Adrenal gland (tissue), 12 donors: ENCODE data around the gene METAP2. TPM values are rescaled to one million over a fixed set of nuclear protein-coding genes. Genes with fewer than 3 reads are reported as not detected.
"Not testable (repeated sequence)": the region's sequence is repeated elsewhere in the genome, so short reads cannot be mapped to it uniquely, and the experiment has no call there.

Source experiments
- DNase-seq, 7 donors: peaks; one replicate each; pipeline ENCODE4 v3.0.0-alpha.2; 2019 to 2020
- H3K27ac ChIP-seq, 5 donors: fragments of 200-600 bp; sonication (generic) in 4 of 5; 1 replicate in 3 of 5; 2 replicates in 2 of 5; pipeline versions ENCODE4 v1.5.1 to v1.8.0; 2016 to 2020; ENCODE audit warnings: mild to moderate bottlenecking in 1 of 5
- H3K27me3 ChIP-seq: fragments of 200-600 bp; 2 replicates; pipeline ENCODE4 v1.8.0; 2021
- H3K36me3 ChIP-seq, 2 donors: fragments of 200-600 bp; replicated peaks in 1 of 2; 1 replicate in 1 of 2; 2 replicates in 1 of 2; pipeline versions ENCODE4 v1.5.1 to v1.8.0; 2018 to 2022
- H3K4me1 ChIP-seq, 2 donors: fragments of 200-600 bp; replicated peaks in 1 of 2; 1 replicate in 1 of 2; 2 replicates in 1 of 2; pipeline versions ENCODE4 v1.5.1 to v1.8.0; 2018 to 2021
- H3K4me3 ChIP-seq, 4 donors: fragments of 200-600 bp; sonication (generic) in 3 of 4; one replicate each; pipeline ENCODE4 v1.5.1; 2016 to 2018
- H3K9me3 ChIP-seq, 3 donors: fragments of 200-600 bp; sonication (generic) in 1 of 3; replicated peaks in 1 of 3; 1 replicate in 2 of 3; 2 replicates in 1 of 3; pipeline versions ENCODE4 v1.5.1 to v1.8.0; 2016 to 2021
- CTCF ChIP-seq, 6 experiments: fragments of 450-650 bp in 4 of 6; fragments of 200-600 bp in 2 of 6; sonication (generic) in 1 of 6; IDR thresholded peaks; 1 replicate in 5 of 6; 2 replicates in 1 of 6; pipeline versions ENCODE4 v1.5.1 to v1.8.0; 2016 to 2021; ENCODE audit warnings: antibody characterized with exemption in 6 of 6, mild to moderate bottlenecking in 2 of 6, moderate library complexity in 1 of 6
- POLR2A ChIP-seq, 2 donors: fragments of 450-650 bp; IDR thresholded peaks; one replicate each; pipeline ENCODE4 v1.6.1; 2017; ENCODE audit warnings: antibody characterized with exemption in 2 of 2, mild to moderate bottlenecking in 2 of 2, moderate library complexity in 1 of 2
- WGBS, 4 donors: extraction: QIAGEN DNeasy Blood & Tissue Kit in 2 of 4; methylation state at CpG; one replicate each; pipeline versions ENCODE4 v1.1.5 to v1.1.7; 2013 to 2017; 5-methylcytosine and 5-hydroxymethylcytosine counted together
- intact Hi-C, 2 donors: fragments of 100-400 bp; cut with DNase I; formaldehyde crosslinking; loops; one replicate each; pipeline versions ENCODE4 v1.14.1 to v1.15.0; 2022 to 2023
- polyA plus RNA-seq, 3 donors: library from polyadenylated mRNA; stranded (reverse); fragments of 200-250 nt in 2 of 3; fragments of 350-450 nt in 1 of 3; fragmentation: Illumina TruSeq in 1 of 3; extraction: RNeasy Lipid Tissue Mini Kit (QIAGEN cat#74804) in 1 of 3; gene quantifications; one replicate each; pipeline ENCODE4 v1.2.3, GENCODE V29; 2013 to 2014
- total RNA-seq, 9 donors: library from RNA; depleted of rRNA in 4 of 9; stranded (reverse); fragments of >200 nt in 4 of 9; fragments of 120-200 nt in 1 of 9; fragmentation: NEBNext Ultra II Directional in 1 of 9; extraction: Animal tissue kit (Norgen Biotek cat#: 25700) in 1 of 9; gene quantifications; one replicate each; pipeline versions ENCODE4 v1.1.0 to v1.2.4, GENCODE V29; 2013 to 2023
- donor health status: healthy with polysubstance abuse.
- donor health status: Bipolar disorder and iron deficiency.
- donor health status: DM: yes; HTN: yes; CAD: no.
- donor health status: DM: no; HTN: no; CAD: no.
- donor health status: DM: no; HTN: no; CAD: no.
- donor health status: DM: yes; HTN: yes; CAD: no.

The METAP2 gene
- total and polyA plus RNA-seq, 12 donors, result 43.2 to 142 (median 68.9) TPM

GRCh38 chr12:95460896-95461295 is 13.1 kb upstream of the METAP2 start:
- no peaks in the 10 kb centered on the region for H3K36me3 ChIP-seq
- H3K27me3 ChIP-seq, result no peaks in the 10 kb centered on the region
- TF ChIP-seq POLR2A (IDR thresholded peaks at IDR 0.05) (no peak), CTCF (IDR thresholded peaks at IDR 0.05) (no peak)
- no peak overlapping the region for H3K4me3 ChIP-seq
- H3K27ac ChIP-seq, result no peak overlapping the region
- H3K9me3 ChIP-seq, result peaks cover 0 to 12% (median 0%) of the 10 kb centered on the region in 3 donors
- H3K4me1 ChIP-seq, result peaks cover 0 to 2% of the 10 kb centered on the region in 2 donors
- intact Hi-C loops, result no loop called here
- WGBS, 4 donors, result 81 to 93% (median 85%) methylated on average over 1 of the region's 1 CpG
- peak in 1 of 7 donors; percentile 1 for DNase-seq

GRCh38 chr12:95462081-95462480 is 11.9 kb upstream of the METAP2 start:
- Histone ChIP-seq H3K36me3 (no peaks in the 10 kb centered on the region), H3K9me3 (peaks cover 0 to 9% (median 0%) of the 10 kb centered on the region in 3 donors), H3K4me1 (no peaks in the 10 kb centered on the region), H3K4me3 (no peak overlapping the region), H3K27me3 (no peaks in the 10 kb centered on the region), H3K27ac (no peak overlapping the region)
- intact Hi-C loops, result no loop called here
- WGBS, 4 donors, result 79 to 85% (median 83%) methylated on average over 4 of the region's 4 CpGs
- TF ChIP-seq CTCF (IDR thresholded peaks at IDR 0.05), result no peak
- TF ChIP-seq POLR2A (IDR thresholded peaks at IDR 0.05), result no peak
- no peak for DNase-seq

DNA sequence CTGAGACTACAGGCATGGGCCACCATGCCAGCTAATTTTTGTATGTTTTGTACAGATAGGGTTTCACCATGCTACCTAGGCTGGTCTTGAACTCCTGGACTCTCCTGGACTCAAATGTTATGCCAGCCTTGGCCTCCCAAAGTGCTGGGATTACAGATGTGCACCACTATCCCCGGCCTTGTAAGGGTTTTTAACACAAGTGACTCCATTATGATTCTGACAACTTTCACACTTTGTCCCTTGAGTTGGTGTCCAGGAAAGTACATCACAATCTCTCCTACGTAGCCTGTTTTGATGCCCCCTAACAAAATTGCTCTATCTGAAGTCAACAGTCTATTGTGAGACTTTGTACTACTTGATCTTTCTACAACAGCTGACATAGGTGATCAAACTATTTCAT is 11.4 kb upstream of the METAP2 start:
- intact Hi-C loops, result no loop called here
- Histone ChIP-seq H3K27me3 (no peaks in the 10 kb centered on the region), H3K27ac (no peak overlapping the region), H3K4me3 (no peak overlapping the region), H3K4me1 (no peaks in the 10 kb centered on the region), H3K36me3 (no peaks in the 10 kb centered on the region), H3K9me3 (peaks cover 0 to 5% (median 0%) of the 10 kb centered on the region in 3 donors)
- DNase-seq, result peak in 1 of 7 donors; percentile 1
- TF ChIP-seq POLR2A (IDR thresholded peaks at IDR 0.05) (no peak), CTCF (IDR thresholded peaks at IDR 0.05) (no peak)
- 86 to 96% (median 94%) methylated on average over 2 of the region's 2 CpGs for WGBS, 4 donors

DNA sequence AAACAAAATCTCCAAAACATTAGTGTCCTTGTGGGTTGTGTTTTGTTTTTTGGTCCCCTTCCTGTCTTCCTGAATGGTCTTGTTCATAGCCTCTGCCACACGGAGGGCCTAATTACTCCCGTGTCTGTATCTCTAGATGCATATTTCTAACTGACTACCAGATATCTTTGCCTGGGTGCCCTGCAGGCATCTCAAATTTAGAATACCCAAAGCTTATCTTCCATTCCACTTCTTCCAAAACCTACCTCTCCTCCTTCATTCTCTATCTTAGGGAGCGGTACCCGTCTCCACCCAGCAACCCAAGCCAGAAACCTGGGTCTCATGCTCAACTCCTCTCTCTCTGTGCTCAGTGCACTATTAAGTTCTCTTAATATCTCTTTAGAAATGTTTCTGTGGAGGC is 10.9 kb upstream of the METAP2 start:
- H3K27ac ChIP-seq, result no peak overlapping the region
- WGBS, 4 donors, result 83 to 85% (median 84%) methylated on average over 4 of the region's 4 CpGs

GRCh38 chr12:95463776-95464175 is 10.2 kb upstream of the METAP2 start:
- intact Hi-C loops, H3K9me3 ChIP-seq, H3K4me1 ChIP-seq, H3K4me3 ChIP-seq, H3K27ac ChIP-seq, H3K27me3 ChIP-seq, DNase-seq, H3K36me3 ChIP-seq: not testable (repeated sequence)
- 73 to 88% (median 78%) methylated on average over 4 of the region's 4 CpGs for WGBS, 4 donors

More for the DNA sequence above, 10.9 kb upstream of the METAP2 start:
- Histone ChIP-seq H3K4me3 (no peak overlapping the region), H3K36me3 (no peaks in the 10 kb centered on the region), H3K4me1 (no peaks in the 10 kb centered on the region), H3K9me3 (no peaks in the 10 kb centered on the region), H3K27me3 (no peaks in the 10 kb centered on the region)
- no peak for DNase-seq
- no peak for TF ChIP-seq POLR2A (IDR thresholded peaks at IDR 0.05)
- TF ChIP-seq CTCF (IDR thresholded peaks at IDR 0.05), result no peak
- intact Hi-C loops, result no loop called here
